HTERT RPE-1 (cell line): ENCODE results near the gene DHX30.

Experiments used
- in situ Hi-C: fragments of 300-500 bp; cut with MboI; formaldehyde crosslinking; loops from 4 replicates; pipeline ENCODE4 v1.14.3; 2020; ENCODE audit warnings: low sequenced_read_pairs

DHX30 gene

GRCh38 chr3:47803480-47804025, 615 bp downstream of the DHX30 start:
- in situ Hi-C loops, result no loop called here

- in situ Hi-C loops, result no loop called here
Measured at GRCh38 chr3:47804577-47804976, 1.6 kb downstream of the DHX30 start.

GRCh38 chr3:47813551-47814177, 10.7 kb downstream of the DHX30 start:
- in situ Hi-C loops, result no loop called here

GRCh38 chr3:47817609-47818008, 14.7 kb downstream of the DHX30 start:
- in situ Hi-C loops, result no loop called here

- in situ Hi-C loops, result loop anchor here (25.0 kb wide), 1 partner anchor 337 kb away; no protein-coding TSS in a partner anchor
Measured at GRCh38 chr3:47824541-47825473, 21.9 kb downstream of the DHX30 start.

GRCh38 chr3:47825590-47825989, 22.7 kb downstream of the DHX30 start:
- in situ Hi-C loops, result loop anchor here (25.0 kb wide), 1 partner anchor 337 kb away; no protein-coding TSS in a partner anchor

GRCh38 chr3:47829482-47829881, 26.5 kb downstream of the DHX30 start:
- in situ Hi-C loops, result loop anchor here (25.0 kb wide), 1 partner anchor 333 kb away; no protein-coding TSS in a partner anchor

- in situ Hi-C loops, result loop anchor here (25.0 kb wide), 1 partner anchor 325 kb away; no protein-coding TSS in a partner anchor
Measured at GRCh38 chr3:47836986-47837385, 34.0 kb downstream of the DHX30 start.

GRCh38 chr3:47838503-47838902, 35.6 kb downstream of the DHX30 start:
- in situ Hi-C loops, result loop anchor here (25.0 kb wide), 1 partner anchor 324 kb away; no protein-coding TSS in a partner anchor

GRCh38 chr3:47841786-47842349, 38.9 kb downstream of the DHX30 start:
- in situ Hi-C loops, result loop anchor here (25.0 kb wide), 1 partner anchor 320 kb away; no protein-coding TSS in a partner anchor

- in situ Hi-C loops, result loop anchor here (25.0 kb wide), 1 partner anchor 316 kb away; no protein-coding TSS in a partner anchor
Measured at GRCh38 chr3:47846186-47846879, 43.4 kb downstream of the DHX30 start.

GRCh38 chr3:47846880-47847248, 43.9 kb downstream of the DHX30 start:
- in situ Hi-C loops, result loop anchor here (25.0 kb wide), 1 partner anchor 315 kb away; no protein-coding TSS in a partner anchor

- in situ Hi-C loops, result loop anchor here (25.0 kb wide), 1 partner anchor 315 kb away; no protein-coding TSS in a partner anchor
Measured at GRCh38 chr3:47847260-47847659, 44.3 kb downstream of the DHX30 start.

- in situ Hi-C loops, result loop anchor here (25.0 kb wide), 1 partner anchor 314 kb away; no protein-coding TSS in a partner anchor
Measured at GRCh38 chr3:47847801-47848518, 45.0 kb downstream of the DHX30 start.

GRCh38 chr3:47848599-47849117, 45.7 kb downstream of the DHX30 start:
- in situ Hi-C loops, result loop anchor here (25.0 kb wide), 1 partner anchor 314 kb away; no protein-coding TSS in a partner anchor

- in situ Hi-C loops, result loop anchor here (25.0 kb wide), 1 partner anchor 313 kb away; no protein-coding TSS in a partner anchor
Measured at GRCh38 chr3:47849186-47849698, 46.3 kb downstream of the DHX30 start.

GRCh38 chr3:47849699-47850563, 47.0 kb downstream of the DHX30 start:
- in situ Hi-C loops, result loop anchor here (25.0 kb wide), 1 partner anchor 312 kb away; no protein-coding TSS in a partner anchor
